Stimulated activated CD8-positive, alpha-beta memory T cell treated with anti-CD3 and anti-CD28 coated beads, Interleukin-4, amount 100 ng/mL, for 1 hour (primary cell): ENCODE results near the gene MYO3B.
"Not testable (repeated sequence)": the region's sequence is repeated elsewhere in the genome, so short reads cannot be mapped to it uniquely, and the experiment has no call there.

Experiments used
- DNase-seq, 2 donors: peaks; one replicate each; pipeline ENCODE4 v3.0.0-alpha.2; 2020; ENCODE audit warnings: low read depth in 2 of 2, low spot score in 1 of 2

Gene MYO3B

GRCh38 chr2:170335351-170335750, 157.4 kb downstream of the MYO3B start:
- DNase-seq = no peak

- no peak for DNase-seq
Measured at GRCh38 chr2:170336408-170336807, 158.5 kb downstream of the MYO3B start.

DNA sequence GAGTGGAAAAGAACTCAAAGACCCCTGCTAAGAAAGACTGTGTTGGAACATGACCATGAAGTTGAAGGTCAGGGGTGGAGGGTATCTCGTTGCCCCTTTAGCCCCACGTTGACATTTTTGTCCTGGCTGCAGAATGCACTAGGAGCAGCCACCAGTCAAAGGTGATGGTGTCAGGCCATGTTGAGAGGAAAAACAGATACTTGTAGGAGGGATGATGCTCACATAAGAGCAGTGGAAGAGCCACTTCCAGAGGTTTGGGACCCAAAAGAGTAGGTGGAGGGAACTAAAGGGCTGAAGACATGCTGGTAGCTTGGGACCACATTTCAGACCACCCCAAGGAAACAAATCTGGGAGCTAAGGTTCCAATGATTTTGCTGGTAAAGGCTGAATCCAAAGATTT, 159.0 kb downstream of the MYO3B start:
- no peak for DNase-seq

GRCh38 chr2:170339322-170339721, 161.4 kb downstream of the MYO3B start:
- DNase-seq = no peak

GRCh38 chr2:170339750-170340692, 162.1 kb downstream of the MYO3B start:
- DNase-seq = no peak

DNA sequence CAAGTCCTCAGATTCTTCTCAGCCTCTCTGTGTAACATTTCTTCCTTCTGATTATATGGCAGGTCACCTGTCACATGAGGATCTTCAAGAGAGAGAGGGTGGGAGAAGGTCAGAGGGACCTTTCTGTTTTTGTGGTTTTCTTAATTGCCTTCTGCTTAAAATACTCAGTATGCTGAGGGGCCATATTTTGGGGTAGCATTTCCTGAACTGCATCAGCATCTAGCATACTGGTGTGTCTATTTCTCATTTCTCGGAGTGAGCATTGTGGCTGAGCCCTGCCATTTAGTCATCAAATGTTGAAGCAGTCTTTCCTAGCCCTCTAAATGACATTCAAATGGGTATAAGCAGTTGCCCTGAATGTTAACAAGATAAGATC, 162.7 kb downstream of the MYO3B start:
- no peak for DNase-seq

DNA sequence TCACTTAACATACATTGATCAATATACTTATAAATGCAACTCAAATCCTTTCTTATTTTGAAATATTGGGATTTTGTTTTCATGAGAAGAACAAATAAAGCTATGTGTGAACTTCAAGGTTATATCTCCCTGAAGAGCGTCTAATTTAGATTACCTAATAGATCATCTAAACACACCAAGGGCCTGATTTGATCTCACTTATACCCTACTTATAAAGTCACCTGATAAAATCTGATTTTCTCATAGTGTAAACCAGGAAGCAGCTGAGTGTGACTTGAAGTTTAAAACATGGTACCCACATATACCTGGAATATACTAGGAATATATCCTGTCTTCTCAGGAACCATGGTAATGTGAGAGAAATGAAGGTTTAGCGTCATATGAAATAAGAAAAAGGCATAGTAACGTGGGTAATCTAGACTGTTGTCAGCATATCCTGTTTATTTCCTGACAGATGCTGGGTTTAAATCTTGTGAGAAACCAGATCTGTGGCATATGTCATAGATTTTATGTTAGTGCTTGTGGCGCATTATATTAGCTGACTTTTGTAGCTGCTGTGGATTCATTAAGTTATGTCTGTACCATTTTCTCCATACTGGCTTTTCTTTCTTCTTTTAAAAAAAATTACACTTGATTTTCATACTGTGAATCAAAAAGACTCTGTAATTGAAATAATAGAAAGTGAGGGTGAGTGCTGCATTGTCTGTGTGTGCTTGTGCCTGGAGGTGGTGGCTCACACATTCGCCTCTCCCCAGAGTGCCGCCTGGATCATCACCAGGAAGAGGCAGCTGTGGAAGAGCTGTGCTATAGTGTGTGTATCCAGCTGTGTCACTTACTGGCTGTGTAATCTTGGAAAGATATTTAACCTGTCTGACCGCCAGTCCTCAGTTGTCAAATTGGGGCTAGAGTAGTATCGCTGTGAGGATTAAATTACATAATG, 164.0 kb downstream of the MYO3B start:
- no peak for DNase-seq

GRCh38 chr2:170344663-170345346, 166.9 kb downstream of the MYO3B start:
- no peak for DNase-seq

- DNase-seq = no peak
Measured at GRCh38 chr2:170345607-170346006, 167.7 kb downstream of the MYO3B start.

DNA sequence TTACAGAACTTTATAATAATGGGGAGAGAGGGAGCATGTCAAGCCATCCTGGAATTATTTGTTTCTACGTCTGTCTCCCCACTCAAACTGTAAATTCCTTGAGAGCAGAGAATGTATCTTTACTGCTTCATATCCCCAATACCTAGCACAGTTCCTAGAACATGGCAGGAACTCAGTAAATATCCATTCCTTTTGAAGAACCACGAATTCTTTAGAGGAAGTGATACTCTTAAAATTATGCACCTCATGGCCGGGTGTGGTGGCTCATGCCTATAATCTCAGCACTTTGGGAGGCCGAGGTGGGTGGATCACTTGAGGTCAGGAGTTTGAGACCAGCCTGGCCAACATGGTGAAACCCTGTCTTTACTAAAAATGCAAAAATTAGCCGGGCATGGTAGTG, 171.3 kb downstream of the MYO3B start:
- not testable (repeated sequence) for DNase-seq

- no peak for DNase-seq
Measured at GRCh38 chr2:170350929-170351826, 173.2 kb downstream of the MYO3B start.

GRCh38 chr2:170353723-170354122, 175.8 kb downstream of the MYO3B start:
- DNase-seq = no peak

- DNase-seq = no peak
Measured at GRCh38 chr2:170354388-170354787, 176.4 kb downstream of the MYO3B start.

DNA sequence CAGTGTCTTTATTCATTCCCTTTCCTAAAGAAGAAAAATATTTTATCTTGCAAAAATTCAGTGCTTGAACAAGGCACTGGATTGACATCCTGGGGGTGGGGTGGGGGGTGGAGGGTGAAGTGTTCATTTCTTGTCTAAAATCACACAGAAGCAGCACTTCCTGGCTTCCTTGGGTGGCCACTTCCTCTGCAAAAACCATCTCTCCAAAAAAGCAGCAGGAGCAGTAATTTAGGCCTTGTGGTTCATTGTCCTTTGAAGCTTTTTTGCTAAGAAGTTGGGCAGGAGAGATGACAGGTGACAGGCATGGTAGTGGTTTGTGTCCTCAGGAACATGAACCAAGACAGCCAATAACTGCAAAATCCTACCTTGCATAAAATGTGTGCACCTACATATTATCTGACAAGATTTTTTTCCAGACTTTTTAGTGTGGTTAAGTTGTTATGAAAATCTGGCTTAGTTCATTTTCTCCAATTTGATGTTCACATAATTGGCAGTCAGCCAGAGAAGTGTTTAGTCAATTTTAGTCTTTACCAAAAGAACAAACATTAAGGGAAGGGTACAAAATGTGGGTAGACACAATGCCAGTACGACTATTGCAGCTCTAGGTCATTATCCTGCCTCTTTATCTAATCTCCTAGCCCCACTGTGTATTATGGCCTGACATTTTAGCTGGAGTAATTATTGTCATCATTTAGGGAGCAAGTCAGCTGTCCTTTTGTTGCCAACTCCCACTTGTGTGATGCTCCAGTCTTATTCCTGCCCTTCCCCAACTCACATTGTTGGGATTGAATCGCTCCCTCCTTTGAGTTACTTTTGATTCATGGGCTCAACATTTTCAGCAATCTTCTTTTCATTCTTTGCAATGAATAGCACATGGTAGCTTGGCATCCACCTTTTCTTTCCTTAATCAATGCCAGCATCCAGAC, 177.2 kb downstream of the MYO3B start:
- DNase-seq = no peak

DNA sequence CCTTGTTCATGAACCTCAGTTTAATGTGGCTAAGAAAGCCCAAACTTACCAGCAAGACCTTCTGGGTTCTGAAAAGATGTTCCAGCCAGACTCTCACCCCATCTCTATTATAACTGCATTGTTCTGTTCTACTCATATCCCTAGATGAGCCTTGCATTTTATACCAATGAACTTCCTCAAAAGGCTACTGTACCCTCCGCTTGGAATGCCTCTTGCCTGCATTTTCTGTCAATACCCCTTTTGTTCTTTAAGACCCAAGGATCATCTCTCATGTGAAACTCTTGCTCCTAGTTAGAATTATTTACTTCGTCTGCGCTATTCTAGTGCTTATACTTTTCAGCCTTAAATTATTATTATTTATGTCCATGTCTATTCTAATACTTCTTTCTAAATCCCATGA, 181.5 kb downstream of the MYO3B start:
- no peak for DNase-seq

DNA sequence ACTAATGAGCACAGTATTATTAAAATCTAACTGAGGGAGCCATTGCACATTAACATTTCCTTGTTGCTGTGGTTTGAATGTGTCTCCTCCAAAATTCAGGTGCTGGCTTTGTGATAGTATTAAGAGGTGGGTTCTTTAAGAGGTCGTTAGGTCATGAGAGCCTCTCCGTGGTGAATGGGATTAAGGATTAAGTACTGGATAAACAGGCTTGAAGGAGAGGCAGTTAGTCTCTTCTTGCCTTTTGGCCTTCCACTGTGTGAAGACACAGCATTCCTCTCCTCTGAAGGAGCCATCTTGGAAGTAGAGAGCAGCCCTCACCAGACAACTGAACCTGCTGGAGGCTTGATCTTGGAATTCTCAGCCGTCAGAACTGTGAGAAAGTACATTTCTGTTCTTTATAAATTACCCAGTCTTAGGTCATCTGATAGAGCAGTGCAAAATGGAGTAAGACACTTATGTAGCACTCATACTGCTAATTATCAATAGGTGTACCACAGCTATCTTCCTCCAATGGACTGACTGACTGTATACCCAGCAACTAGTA, 182.7 kb downstream of the MYO3B start:
- DNase-seq = no peak

DNA sequence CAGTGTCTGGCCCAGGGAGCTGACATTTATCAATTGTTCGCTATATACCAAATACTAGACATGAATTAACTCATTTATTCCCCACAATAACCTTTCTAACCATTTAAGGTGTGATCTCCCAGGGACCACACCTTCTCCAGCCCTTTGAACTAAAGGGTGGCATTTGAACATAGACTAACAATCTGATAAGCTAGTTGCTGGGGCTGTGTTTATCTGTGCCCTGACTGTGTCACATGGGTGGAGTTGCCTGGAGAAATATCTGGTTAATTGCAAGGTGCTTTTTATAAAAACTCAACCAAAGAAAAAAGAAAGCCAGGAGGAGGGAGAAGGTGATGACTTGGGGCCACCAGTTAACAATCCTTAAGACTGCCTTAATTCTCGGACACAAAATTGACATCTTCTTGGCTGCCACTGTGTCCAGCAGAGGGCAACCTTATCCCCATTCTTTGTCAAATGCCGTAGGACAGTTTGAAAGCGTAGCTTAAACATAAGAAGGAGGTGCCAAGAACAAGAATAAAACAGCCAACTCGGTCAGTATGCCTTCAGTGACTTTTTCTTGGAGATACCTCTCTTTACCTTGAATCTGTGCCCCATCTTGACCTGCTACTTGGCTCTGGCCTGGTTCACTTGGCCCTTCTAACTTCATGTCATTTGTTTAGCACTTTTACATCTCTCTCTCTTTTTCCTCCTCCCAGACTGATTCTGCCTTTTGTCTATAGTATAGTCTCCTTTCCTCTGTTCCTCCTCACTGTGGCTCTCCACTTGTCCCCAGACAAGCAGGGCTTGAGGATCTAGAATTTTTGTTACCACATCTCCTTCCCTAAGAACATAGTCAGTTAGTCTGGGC, 183.4 kb downstream of the MYO3B start:
- DNase-seq = peak; percentile 12 to 14

DNA sequence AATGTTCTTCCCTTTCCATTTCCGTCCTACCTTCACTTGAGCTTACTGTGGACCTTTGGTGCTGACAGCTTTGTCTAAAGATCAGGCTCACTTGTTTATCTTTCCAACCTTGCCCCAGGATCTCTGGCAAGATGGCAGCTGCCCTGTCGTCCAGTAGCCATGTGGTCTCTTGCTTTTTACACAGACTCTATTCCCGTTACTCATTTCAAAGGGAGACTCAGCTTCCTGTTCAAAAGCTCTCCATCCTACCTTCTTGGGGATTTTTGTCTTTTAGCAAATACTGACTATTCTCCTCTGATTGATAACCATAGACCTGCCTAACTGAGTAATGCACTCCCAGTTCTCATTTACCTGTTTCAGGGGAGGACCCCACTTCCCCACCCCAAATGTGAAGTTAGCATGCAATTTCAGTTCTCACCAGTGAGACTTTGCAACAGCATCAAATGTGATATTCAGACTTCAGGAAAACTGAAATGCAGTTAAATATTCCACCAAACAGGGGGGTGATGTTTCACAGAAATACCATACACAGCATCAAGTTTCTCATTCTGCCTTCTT, 184.4 kb downstream of the MYO3B start:
- no peak for DNase-seq
